DOHH2 (cell line): Measurements from ENCODE around the gene FTCD.

Source experiments
- H3F3A ChIP-seq: fragments of 200-600 bp; sonication (generic), shearing (Covaris generic); 2 replicates; pipeline ENCODE4 v1.6.0; 2016; ENCODE audit warnings: antibody characterized with exemption, mild to moderate bottlenecking; ENCODE audit not compliant: control insufficient read depth, insufficient read depth
- H3K27ac ChIP-seq: fragments of 200-600 bp; sonication (generic); 2 replicates; pipeline ENCODE4 v1.5.1; 2014; ENCODE audit warnings: low read depth, mild to moderate bottlenecking, low read length, moderate library complexity
- H3K27me3 ChIP-seq: fragments of 200-600 bp; sonication (generic); 2 replicates; pipeline ENCODE4 v1.6.1; 2014; ENCODE audit warnings: mild to moderate bottlenecking, low read length, mixed read lengths; ENCODE audit not compliant: control insufficient read depth
- H3K36me3 ChIP-seq: fragments of 200-600 bp; sonication (generic); 2 replicates; pipeline ENCODE4 v1.6.1; 2014; ENCODE audit warnings: mild to moderate bottlenecking, low read length, moderate library complexity, mixed read lengths; ENCODE audit not compliant: control insufficient read depth
- H3K4me1 ChIP-seq: fragments of 200-600 bp; sonication (generic); 2 replicates; pipeline ENCODE4 v1.6.1; 2014; ENCODE audit warnings: mild to moderate bottlenecking, low read length, mixed read lengths; ENCODE audit not compliant: control insufficient read depth
- H3K4me2 ChIP-seq: fragments of 200-600 bp; sonication (generic); 2 replicates; pipeline ENCODE4 v1.6.0; 2014; ENCODE audit warnings: mild to moderate bottlenecking, low read length, moderate library complexity
- H3K4me3 ChIP-seq: fragments of 200-600 bp; sonication (generic); 2 replicates; pipeline ENCODE4 v1.5.1; 2014; ENCODE audit warnings: mild to moderate bottlenecking, low read length, mixed read lengths
- H3K79me2 ChIP-seq: fragments of 200-600 bp; sonication (generic); 2 replicates; pipeline ENCODE4 v1.6.1; 2014; ENCODE audit warnings: mild to moderate bottlenecking, low read length, mixed read lengths; ENCODE audit not compliant: control insufficient read depth
- H3K9me2 ChIP-seq: fragments of 200-600 bp; sonication (generic); replicated peaks from 2 replicates; pipeline ENCODE4 v1.6.1; 2014; ENCODE audit warnings: mild to moderate bottlenecking, low read length, mixed read lengths; ENCODE audit not compliant: control insufficient read depth
- H3K9me3 ChIP-seq: fragments of 200-600 bp; sonication (generic); 2 replicates; pipeline ENCODE4 v1.6.1; 2014; ENCODE audit warnings: antibody characterized with exemption, low read length, mixed read lengths; ENCODE audit not compliant: control insufficient read depth, insufficient read depth
- H4K20me1 ChIP-seq: fragments of 200-600 bp; sonication (generic); 2 replicates; pipeline ENCODE4 v1.6.0; 2014; ENCODE audit warnings: low read depth, mild to moderate bottlenecking, antibody characterized with exemption, low read length, moderate library complexity; ENCODE audit not compliant: control insufficient read depth, insufficient read depth
- CTCF ChIP-seq: fragments of 200-600 bp; sonication (generic); IDR thresholded peaks from one replicate; pipeline ENCODE4 v1.5.1; 2014; ENCODE audit warnings: antibody characterized with exemption, mild to moderate bottlenecking, low read depth, low read length; ENCODE audit not compliant: poor library complexity, severe bottlenecking
- EZH2phosphoT487 ChIP-seq: fragments of 200-600 bp; sonication (generic); IDR thresholded peaks from 2 replicates; pipeline ENCODE4 v1.6.1; 2017; ENCODE audit warnings: borderline replicate concordance, mild to moderate bottlenecking, antibody characterized with exemption, low read length, moderate library complexity, mixed read lengths

Gene FTCD

GRCh38 chr21:46160657-46160906, 5.2 kb upstream of the FTCD start:
- H4K20me1 ChIP-seq = no peaks in the 10 kb centered on the region
- H3K27ac ChIP-seq = no peak overlapping the region
- no peaks in the 10 kb centered on the region for H3K27me3 ChIP-seq
- H3K4me1 ChIP-seq = no peaks in the 10 kb centered on the region
- H3K4me3 ChIP-seq = no peak overlapping the region
- no peaks in the 10 kb centered on the region; the same call in 1 of the 2 replicates for H3K36me3 ChIP-seq
- H3K9me3 ChIP-seq = peaks cover 3% of the 10 kb centered on the region; the same call in 1 of the 2 replicates
- H3K79me2 ChIP-seq = no peaks in the 10 kb centered on the region
- H3F3A ChIP-seq = no peaks in the 10 kb centered on the region
- H3K9me2 ChIP-seq = no peaks in the 10 kb centered on the region
- TF ChIP-seq CTCF (no peak), EZH2phosphoT487 (no peak)
- H3K4me2 ChIP-seq = no peak overlapping the region

GRCh38 chr21:46159841-46160656, 4.7 kb upstream of the FTCD start:
- no peaks in the 10 kb centered on the region for H3K27me3 ChIP-seq
- no peak overlapping the region for H3K27ac ChIP-seq
- H3K9me3 ChIP-seq = peaks cover 3% of the 10 kb centered on the region; the same call in 1 of the 2 replicates
- H3K36me3 ChIP-seq = no peaks in the 10 kb centered on the region; the same call in 1 of the 2 replicates
- no peaks in the 10 kb centered on the region for H4K20me1 ChIP-seq
- no peaks in the 10 kb centered on the region for H3K9me2 ChIP-seq
- H3K4me1 ChIP-seq = no peaks in the 10 kb centered on the region
- H3K4me2 ChIP-seq = no peak overlapping the region
- TF ChIP-seq CTCF (no peak), EZH2phosphoT487 (no peak)
- no peak overlapping the region for H3K4me3 ChIP-seq
- no peaks in the 10 kb centered on the region for H3K79me2 ChIP-seq
- H3F3A ChIP-seq = no peaks in the 10 kb centered on the region

- Histone ChIP-seq H3K9me3 (peaks cover 3% of the 10 kb centered on the region; the same call in 1 of the 2 replicates), H3F3A (no peaks in the 10 kb centered on the region), H3K27ac (no peak overlapping the region), H3K79me2 (no peaks in the 10 kb centered on the region), H3K4me3 (no peak overlapping the region), H3K4me1 (no peaks in the 10 kb centered on the region), H3K4me2 (no peak overlapping the region), H3K27me3 (no peaks in the 10 kb centered on the region), H3K9me2 (no peaks in the 10 kb centered on the region), H3K36me3 (no peaks in the 10 kb centered on the region; the same call in 1 of the 2 replicates), H4K20me1 (no peaks in the 10 kb centered on the region)
- no peak for TF ChIP-seq CTCF
- TF ChIP-seq EZH2phosphoT487 = no peak
Observed at GRCh38 chr21:46159390-46159789, 4.0 kb upstream of the FTCD start.
